GM12891 (cell line): Measurements from ENCODE around the gene TMEM115.

Source experiments
- DNase-seq: peaks from one replicate; pipeline ENCODE4 v3.0.0; 2011; ENCODE audit warnings: low spot score; ENCODE audit not compliant: insufficient read length
- FAIRE-seq: peaks from 2 replicates; lab custom pipeline; 2011; peaks lifted over from hg19 to GRCh38; lab: Jason Lieb, UNC
- PAX5 ChIP-seq: IDR thresholded peaks from 2 replicates; pipeline ENCODE4 v1.6.1; 2011; ENCODE audit warnings: low read length, moderate library complexity, mild to moderate bottlenecking; ENCODE audit not compliant: insufficient read depth, severe bottlenecking
- POLR2A ChIP-seq: IDR thresholded peaks from 2 replicates; pipeline ENCODE4 v1.6.1; 2011; ENCODE audit warnings: low read depth, low read length, control low read depth
- POLR2AphosphoS5 ChIP-seq: IDR thresholded peaks from 2 replicates; pipeline ENCODE4 v1.6.1; 2011; ENCODE audit warnings: low read depth, low read length, control low read depth
- POU2F2 ChIP-seq: IDR thresholded peaks from 2 replicates; pipeline ENCODE4 v1.6.1; 2011; ENCODE audit warnings: low read depth, mild to moderate bottlenecking, control low read depth, low read length, moderate library complexity
- SPI1 ChIP-seq: IDR thresholded peaks from 2 replicates; pipeline ENCODE4 v1.6.1; 2011; ENCODE audit warnings: low read depth, low read length, control low read depth
- TAF1 ChIP-seq: IDR thresholded peaks from 2 replicates; pipeline ENCODE4 v1.6.1; 2011; ENCODE audit warnings: low read depth, low read length, control low read depth

TMEM115 gene

GRCh38 chr3:50380405-50381085 is 21.2 kb upstream of the TMEM115 start:
- TF ChIP-seq SPI1: no peak
- TF ChIP-seq POU2F2: no peak

GRCh38 chr3:50378757-50379156 is 19.4 kb upstream of the TMEM115 start:
- DNase-seq (no peak), FAIRE-seq (no peak)
- TF ChIP-seq POU2F2 (no peak), PAX5 (no peak), POLR2AphosphoS5 (no peak)

More at GRCh38 chr3:50380405-50381085, 21.2 kb upstream of the TMEM115 start:
- no peak for DNase-seq
- FAIRE-seq: no peak

DNA sequence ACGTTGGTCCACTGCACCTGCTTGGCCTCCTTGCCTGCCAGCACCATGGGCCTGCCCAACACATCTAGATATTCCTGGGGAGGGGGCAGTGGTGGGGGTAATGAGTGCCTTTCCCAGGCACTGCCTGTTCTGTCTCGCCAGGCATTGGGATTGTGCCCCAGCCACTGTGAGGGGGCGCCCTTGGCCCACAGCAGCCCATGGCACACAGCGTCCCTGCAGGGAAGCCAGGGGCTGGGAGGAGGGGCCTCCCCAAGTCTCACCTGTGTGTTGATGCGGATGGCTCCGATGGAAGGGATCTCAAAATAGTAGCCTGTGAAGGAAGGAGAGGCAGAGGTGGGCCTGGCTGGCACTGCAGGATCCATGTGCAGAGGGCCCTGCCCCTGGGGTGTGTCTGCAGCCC is 18.7 kb upstream of the TMEM115 start:
- no peak for DNase-seq
- FAIRE-seq: no peak
- TF ChIP-seq POLR2A (no peak), PAX5 (no peak), TAF1 (no peak), SPI1 (no peak), POU2F2 (no peak), POLR2AphosphoS5 (no peak)

DNA sequence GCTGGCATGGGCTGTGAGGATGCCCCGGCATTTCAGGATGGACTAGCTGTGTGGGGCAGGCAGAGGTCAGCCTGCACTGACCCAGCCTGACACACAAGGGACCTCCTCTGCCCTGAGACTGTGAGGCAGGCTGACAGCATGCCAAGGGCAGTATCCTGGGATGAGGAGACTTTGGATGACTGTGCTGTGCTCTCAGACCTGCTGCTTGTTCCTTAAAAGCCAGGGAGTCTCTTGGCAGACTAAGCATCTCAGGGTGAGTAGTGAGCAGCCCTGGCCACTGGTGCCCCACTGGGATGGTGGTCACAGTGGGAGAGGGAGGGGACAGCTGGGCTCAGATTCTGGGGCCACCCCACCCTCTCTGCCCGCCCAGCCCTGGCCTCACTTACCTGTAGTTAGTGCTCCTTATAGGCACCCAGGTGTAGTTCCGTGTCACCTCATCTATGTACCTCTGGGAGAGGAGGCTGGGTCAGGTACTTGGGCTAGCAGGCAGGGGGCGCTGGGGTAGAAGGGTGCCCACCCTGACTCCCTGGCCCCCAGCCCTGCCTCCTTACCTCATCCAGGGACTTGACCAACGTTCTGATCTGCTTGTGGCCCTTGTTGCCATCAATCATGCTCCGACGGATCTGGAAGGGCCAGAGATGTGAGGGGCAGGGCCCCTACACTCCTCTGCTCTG is 16.1 kb upstream of the TMEM115 start:
- no peak for TF ChIP-seq PAX5
- no peak for TF ChIP-seq TAF1
- no peak for TF ChIP-seq POLR2A
- no peak for TF ChIP-seq POLR2AphosphoS5
- no peak for TF ChIP-seq SPI1
- no peak for DNase-seq
- no peak for FAIRE-seq

GRCh38 chr3:50374363-50375257 is 15.3 kb upstream of the TMEM115 start:
- no peak for FAIRE-seq

GRCh38 chr3:50373146-50374051 is 14.1 kb upstream of the TMEM115 start:
- FAIRE-seq (no peak), DNase-seq (no peak)
- TF ChIP-seq POLR2AphosphoS5 (no peak), TAF1 (no peak), PAX5 (no peak), POLR2A (no peak)

More at GRCh38 chr3:50374363-50375257, 15.3 kb upstream of the TMEM115 start:
- DNase-seq: no peak
- TF ChIP-seq POU2F2: no peak
- no peak for TF ChIP-seq POLR2A
- TF ChIP-seq TAF1: no peak
- no peak for TF ChIP-seq POLR2AphosphoS5
- no peak for TF ChIP-seq SPI1
- TF ChIP-seq PAX5: no peak

- FAIRE-seq (no peak), DNase-seq (no peak)
- TF ChIP-seq SPI1 (no peak), POU2F2 (no peak), TAF1 (no peak), PAX5 (no peak), POLR2AphosphoS5 (no peak), POLR2A (no peak)
These were observed 13.0 kb upstream of the TMEM115 start for GRCh38 chr3:50372349-50372748.

GRCh38 chr3:50371133-50371685 is 11.9 kb upstream of the TMEM115 start:
- no peak for FAIRE-seq
- TF ChIP-seq TAF1: no peak
- no peak for TF ChIP-seq SPI1
- no peak for TF ChIP-seq POLR2AphosphoS5
- TF ChIP-seq POLR2A: no peak
- no peak for TF ChIP-seq PAX5
- no peak for TF ChIP-seq POU2F2
- no peak for DNase-seq

DNA sequence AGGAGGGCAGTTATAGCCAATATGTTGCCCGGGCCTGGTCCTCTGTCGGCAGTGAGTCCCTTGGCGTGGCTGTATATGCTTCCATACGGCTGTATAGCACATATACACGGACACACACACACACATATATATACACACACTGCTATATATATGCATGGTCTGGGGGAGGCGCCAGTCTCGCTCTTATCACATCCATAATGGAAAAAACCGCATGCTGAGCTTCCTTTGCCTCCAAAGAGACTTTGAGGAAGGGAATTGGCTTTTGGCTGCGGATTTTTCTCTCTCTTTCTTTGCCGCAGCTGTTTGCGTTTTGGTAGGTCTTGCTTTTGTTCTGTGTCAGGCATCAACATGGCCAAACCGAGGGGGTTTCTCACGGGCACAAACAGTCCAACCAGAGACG is 11.3 kb upstream of the TMEM115 start:
- TF ChIP-seq PAX5: no peak
- no peak for TF ChIP-seq POU2F2
- TF ChIP-seq TAF1: no peak
- no peak for TF ChIP-seq POLR2AphosphoS5
- TF ChIP-seq SPI1: no peak
- no peak for TF ChIP-seq POLR2A
- FAIRE-seq (no peak), DNase-seq (no peak)
